Glomerular endothelial cell (primary cell): ENCODE results near the gene RFTN1. TPM values are rescaled to one million over a fixed set of nuclear protein-coding genes. Genes with fewer than 3 reads are reported as not detected.

ENCODE experiments used
- DNase-seq: peaks from one replicate; pipeline ENCODE4 v3.0.0-alpha.2; 2011; ENCODE audit warnings: low read depth, low spot score; ENCODE audit errors: extremely low read depth
- total RNA-seq: library from RNA; depleted of rRNA; stranded (reverse); fragments of >200 nt; gene quantifications from 2 replicates; pipeline ENCODE4 v1.2.3, GENCODE V29; 2015

The RFTN1 gene
- total RNA-seq, 1 donor from 2014 or later: 78.3 TPM

DNA sequence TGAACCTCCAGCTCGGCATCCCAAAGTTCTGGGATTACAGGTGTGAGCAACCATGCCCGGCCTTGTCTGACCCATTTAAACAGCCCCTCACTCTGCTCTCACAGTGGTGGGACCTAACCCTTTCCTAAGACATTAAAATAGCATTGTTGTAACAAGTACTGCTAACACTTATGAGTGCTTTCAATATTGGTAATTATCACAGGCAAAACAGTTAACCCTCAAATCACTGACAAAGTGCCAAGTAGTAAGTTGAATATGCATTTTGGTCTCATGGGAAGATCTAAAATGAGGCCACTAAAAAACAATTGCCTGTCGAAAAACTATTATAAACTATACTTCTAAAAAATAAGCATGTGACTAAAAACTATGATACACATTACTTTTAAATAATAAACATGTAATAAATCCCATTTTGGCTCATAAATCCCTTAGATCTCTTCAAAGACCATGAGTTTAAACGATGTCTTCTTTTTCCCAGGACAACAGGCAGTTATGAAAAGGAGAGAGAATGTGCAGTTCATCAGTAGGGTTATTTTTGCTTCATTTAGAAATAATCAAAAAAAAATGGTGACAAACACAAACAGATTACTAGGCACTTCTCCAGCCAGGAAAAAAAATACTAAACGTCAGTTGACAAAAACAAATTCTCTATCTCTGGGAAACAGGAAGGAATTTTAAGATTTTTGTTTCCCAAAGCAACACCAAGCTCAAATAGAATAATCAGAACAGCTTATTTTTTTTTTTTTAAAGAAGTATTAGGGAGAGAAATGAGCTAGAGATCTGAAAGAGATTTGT, 95.4 kb downstream of the RFTN1 start:
- no peak for DNase-seq

DNA sequence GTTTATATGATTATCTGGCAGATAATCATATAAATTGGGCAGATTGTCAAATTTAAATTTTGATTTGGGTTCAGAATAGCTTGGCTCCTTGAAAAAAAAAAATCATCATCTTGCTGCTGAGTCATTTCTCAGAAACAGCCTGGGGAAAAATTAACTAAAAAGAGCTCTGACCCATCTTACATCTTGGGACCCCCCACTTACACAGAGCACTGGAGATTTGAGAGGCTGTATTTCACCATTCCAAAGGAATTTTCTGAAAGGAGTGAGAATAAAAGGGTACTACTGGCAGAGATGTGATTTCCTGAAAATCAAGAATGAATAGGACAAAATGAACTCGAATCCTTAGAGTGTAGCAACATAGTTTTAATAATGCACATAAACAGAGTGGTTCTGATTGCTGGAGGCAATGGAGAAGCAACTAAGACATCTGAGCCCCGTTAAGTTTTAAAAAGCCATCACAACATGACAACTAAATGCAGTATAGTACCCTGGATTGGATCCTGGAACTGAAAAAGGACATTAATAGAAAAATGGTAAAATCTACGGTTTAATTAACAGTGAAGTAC, 97.5 kb downstream of the RFTN1 start:
- DNase-seq: no peak

DNA sequence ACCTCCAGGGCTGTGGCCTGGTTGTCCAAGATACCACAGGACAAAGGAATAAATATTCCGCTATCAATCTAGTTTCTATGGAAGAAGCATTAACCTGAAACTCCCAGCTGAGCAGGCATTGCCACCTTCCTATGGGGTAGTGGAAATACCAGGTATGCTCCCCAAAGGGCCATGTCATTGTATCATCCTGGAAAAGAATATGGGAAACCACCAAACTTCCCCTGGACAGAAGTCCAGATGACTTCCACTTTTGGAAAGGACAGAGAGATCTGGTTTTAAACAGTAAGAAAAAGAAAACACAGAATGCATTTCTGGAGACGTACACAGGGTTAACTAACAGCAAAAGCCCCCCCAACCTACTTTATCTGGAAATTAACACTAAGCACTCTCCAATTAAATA, 100.2 kb downstream of the RFTN1 start:
- DNase-seq: no peak

DNA sequence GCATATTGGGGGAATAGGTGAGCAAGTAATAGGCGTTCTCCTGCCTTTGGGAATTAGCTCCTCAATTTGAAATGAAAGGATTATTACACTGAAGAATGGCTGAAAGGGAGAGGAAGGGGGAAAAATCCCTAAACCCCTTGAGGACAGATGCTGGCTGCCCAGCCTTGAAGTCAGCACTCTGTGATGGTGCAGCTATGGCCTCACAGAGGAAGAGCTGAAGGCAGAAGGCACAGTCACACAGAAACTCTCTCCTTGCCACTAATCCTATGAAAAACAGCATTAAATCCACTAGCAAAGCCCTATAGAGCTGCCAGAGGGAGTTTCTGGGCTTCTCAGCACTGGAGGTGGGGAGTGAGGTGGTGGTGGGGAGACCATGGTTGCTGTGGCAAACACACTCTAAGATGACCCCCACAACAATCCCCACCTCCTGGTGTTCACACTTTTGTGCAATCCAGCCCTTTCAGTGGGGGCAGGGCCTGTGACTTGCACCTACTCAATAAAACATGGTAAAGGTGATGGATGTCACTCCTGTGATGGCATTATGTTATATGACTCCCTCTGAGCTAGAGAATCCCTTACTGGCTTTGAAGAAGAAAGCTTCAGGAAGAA, 101.2 kb downstream of the RFTN1 start:
- DNase-seq: no peak

- no peak for DNase-seq
These were observed 102.1 kb downstream of the RFTN1 start for GRCh38 chr3:16411441-16411840.

GRCh38 chr3:16410659-16411058, 102.8 kb downstream of the RFTN1 start:
- DNase-seq: no peak

- DNase-seq: no peak
These were observed 104.5 kb downstream of the RFTN1 start for GRCh38 chr3:16409032-16409431.

GRCh38 chr3:16407366-16407765, 106.1 kb downstream of the RFTN1 start:
- no peak for DNase-seq

GRCh38 chr3:16406579-16406978, 106.9 kb downstream of the RFTN1 start:
- no peak for DNase-seq

DNA sequence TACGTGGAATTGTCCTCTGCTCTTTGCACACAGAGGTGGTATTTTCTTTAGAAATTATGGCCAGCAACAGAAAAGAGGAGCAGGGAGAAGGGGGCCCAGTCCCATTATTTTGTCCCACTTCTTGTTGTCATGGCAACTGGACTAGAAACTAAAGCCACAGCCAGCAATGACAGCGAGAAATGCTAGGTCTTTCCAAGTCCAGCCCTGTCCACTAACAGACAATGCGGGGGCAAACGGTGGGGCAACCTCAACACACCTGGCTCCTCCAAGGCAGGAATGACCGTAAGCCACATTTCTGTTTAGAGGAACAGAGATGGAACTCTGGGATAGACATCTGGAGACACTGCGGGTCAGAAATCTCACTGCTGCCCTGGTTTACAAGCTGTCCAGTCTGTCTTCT, 107.3 kb downstream of the RFTN1 start:
- no peak for DNase-seq

DNA sequence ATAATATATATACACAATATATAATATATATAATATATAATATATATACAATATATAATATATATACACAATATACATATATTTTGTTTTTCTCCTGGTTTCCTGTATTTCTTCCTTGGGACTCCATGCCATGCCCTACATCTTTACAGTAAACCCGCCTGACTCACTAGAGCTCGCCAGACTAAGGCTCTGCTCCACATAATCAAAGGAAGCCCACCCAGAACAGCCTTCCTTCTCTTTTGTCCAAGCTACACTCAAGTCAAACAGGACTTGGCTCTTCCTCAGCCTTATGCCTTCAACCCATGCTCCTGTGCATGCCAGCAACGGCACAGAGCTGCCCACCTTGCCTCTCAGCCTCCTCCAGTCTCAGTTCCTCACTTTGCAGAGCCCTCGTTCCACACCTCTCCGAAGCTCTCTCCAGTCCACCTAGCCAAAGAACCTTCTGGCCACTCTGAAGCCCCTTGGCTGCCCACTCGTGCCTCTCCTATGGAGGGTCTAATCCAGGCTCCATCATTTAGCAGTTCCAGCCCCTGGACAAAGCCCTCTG, 109.1 kb downstream of the RFTN1 start:
- no peak for DNase-seq

DNA sequence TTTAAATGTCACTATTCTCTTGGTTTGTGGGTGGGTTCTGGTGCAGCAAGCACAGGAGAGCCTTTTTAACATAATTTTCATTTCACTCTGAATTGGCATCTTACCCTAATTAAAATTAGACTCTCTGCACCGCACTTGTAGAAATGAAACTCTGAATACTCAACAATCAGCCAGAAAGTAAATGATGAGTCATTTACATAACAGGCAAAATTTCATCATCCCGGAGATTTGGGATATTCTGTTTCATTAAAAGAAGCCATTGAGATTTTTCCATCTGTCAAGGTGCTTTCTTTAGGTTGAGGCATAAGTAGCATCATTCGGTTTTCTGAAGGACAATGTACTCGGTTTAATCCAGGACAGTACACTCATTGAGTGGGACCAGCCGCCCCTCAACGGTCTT, 111.0 kb downstream of the RFTN1 start:
- no peak for DNase-seq

- DNase-seq: no peak
These were observed 112.2 kb downstream of the RFTN1 start for GRCh38 chr3:16401273-16401672.

DNA sequence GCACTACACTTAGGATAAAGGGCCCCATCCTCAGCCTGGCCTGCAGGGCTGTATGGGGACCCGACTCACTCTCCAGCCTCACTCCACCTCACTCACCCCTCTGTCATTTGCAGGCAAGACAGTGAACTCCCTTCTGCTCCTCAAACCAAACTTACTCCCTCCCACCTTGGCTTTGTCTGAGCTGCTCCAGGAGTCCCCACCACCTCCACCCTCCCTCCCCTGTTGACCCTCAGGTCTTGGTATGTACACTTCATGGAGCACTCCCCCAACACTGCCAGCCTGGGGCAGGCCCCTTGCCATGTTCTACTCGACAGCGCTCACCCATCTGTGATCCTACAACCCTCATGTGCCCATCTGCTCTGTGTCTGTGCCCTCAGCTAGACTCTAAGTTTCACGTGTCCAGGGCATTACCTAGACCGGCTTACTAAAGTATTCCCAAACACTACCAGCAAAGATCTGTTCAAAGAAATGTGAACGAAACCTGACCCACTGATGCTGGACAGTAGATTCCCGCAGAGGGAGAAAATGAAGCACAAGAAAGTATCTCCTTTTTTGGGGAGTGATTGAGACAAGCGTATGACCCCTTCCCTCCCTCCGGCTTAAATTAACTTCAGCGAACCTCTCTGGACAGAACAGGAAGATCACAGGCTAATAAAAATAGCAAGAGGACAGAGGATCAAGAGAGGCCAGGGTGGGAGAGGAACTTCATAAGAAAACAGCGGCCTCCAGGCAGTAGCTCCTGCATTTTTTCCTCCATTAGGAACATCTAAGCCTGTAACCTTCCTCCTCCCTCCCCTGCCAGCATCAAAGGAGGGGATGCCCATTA, 113.2 kb downstream of the RFTN1 start:
- no peak for DNase-seq

- DNase-seq: no peak
These were observed 114.0 kb downstream of the RFTN1 start for GRCh38 chr3:16399473-16399872.

GRCh38 chr3:16398648-16399047, 114.9 kb downstream of the RFTN1 start:
- no peak for DNase-seq

DNA sequence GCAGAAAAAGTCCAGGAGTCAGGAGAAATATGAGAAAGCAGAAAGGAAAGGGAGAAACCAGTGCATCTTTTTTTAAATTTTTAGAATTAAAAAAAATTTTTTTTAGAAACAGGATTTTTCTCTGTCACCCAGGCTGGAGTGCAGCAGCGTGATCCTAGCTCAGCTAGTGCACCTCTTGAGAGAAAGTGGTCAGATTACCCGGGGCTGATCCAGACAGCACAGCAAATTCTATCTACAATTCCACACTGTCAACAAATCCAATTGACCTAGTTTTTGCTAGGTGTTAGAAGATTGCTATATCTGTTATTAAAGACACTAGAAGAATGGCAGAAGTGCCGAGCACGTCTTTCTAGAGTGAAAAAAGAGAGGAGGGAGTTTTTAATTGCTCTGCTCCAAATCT, 117.3 kb downstream of the RFTN1 start:
- DNase-seq: no peak

DNA sequence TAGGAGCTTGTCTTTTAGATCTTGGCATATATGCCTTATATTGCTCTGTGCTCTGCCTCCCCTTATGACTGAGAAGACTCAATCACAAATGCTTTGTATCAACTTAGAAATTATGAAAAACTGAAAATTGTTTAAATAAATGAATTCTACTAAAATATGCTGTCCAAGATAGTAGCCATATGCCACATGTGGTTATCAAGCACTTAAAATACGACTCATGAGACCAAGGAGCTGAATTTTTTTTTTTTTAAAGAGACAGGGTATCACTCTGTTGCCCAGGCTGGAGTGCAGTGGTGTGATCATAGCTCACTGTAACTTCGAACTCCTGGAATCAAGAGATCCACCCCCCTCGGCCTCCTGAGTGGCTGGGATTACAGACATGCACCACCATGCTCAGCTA, 118.3 kb downstream of the RFTN1 start:
- no peak for DNase-seq

GRCh38 chr3:16394639-16395038, 118.9 kb downstream of the RFTN1 start:
- no peak for DNase-seq

DNA sequence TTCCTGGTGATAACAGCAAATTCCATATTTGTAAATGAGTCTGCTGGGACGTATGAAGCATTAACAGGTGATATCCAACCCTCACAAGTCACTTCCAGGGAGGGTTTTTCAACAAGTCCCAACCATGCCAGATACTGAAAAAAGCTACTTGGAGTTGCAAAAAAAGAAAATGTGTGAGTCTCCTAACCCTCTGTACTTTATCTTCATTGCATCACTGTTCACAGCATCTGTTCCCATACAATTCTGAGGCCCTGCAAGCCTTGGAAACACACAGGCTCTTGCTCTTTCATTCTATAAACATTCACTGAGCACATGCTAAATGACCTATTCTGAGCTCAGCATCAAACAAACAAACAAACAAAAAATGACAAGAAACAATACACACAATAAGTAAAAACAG, 120.8 kb downstream of the RFTN1 start:
- DNase-seq: no peak

DNA sequence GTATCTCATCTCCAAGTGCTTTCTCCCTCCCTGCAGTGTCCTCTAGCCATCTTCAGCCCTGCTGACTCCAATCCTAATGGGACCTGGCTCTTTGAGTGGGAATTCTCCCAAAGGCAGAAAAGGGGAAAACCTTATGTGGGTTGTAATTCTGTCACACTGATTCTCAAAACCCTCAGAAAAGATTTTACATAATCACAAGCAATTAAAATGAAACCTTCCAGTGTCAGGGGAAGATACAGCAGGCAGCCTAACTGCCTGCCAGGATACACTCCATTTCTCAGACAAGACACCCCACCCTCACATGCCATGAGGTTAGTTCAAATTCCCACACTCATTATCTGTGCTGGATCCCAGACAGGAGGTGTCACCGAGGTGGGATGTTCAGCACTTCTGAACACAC, 121.4 kb downstream of the RFTN1 start:
- no peak for DNase-seq
